ENCODE measurements around the gene DNAJC24. TPM values are rescaled to one million over a fixed set of nuclear protein-coding genes. Genes with fewer than 3 reads are reported as not detected.
"Not testable (repeated sequence)": the region's sequence is repeated elsewhere in the genome, so short reads cannot be mapped to it uniquely, and the experiment has no call there.

The DNAJC24 gene, protein sequence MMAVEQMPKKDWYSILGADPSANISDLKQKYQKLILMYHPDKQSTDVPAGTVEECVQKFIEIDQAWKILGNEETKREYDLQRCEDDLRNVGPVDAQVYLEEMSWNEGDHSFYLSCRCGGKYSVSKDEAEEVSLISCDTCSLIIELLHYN
- 11.5 TPM for total RNA-seq

DNA sequence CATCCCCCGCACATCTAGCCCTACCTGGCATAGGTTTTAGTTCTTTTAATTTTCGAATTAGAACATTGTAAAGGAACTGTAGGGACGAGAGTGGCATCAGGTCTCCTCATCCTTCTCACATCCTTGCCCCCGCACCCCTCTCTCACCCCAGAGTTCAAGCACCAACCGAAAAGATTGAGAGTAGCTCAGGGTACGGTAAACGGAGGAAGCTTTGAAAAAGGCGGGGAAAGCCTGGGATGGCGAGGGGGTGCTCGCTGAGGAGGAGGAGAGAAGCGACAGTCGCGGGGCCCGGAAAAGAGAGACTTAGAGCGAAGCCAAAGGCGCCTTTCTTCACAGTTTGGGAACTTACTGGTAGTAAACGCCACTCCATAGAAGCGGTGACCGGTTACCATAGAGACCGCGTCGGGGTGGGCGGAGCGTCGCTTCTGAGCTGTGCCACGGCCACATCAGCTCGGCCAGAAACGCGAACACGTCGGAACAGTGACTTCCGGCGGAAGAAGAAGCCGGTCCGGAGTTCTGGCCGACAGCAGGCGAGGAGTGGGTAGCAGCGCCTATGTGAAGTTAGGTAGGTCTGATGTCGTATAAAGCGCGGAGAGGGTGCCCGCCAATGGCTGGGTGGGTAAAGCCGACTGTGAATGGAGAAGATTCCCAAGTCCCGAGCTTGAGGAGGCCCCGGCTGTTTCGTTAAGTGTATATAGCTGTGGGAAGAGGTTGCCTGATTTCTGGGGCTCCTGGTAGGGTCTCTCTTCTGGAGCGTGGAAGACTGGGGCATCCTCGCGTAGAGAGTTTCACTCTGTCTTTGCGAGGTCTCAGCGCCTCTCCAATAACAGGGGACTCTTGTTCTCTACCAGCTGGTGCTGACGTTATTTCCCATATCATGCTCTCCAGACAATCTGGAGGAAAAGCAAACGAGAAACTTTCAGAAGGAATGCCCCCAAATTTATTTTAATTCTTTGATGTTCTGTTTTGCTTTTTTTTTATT is at the start of gene DNAJC24, which contains the start of gene DCDC1:
DNAJC24 (plus strand) TSS at position 513 of the 982 bp plus-strand sequence. CDS start 889 bp downstream, outside the sequence.
DCDC1 (minus strand) TSS at position 392 of the 982 bp plus-strand sequence. CDS start 41,459 bp downstream, outside the sequence.
- Histone ChIP-seq H3K9ac (ENCODE audit: low read depth in 1 of 3, low read length in 3 of 3) (peak within 1 kb of the TSS; percentile 88 to 93 (median 90)), H3K4me3 (ENCODE audit: low read length in 3 of 3) (peak within 1 kb of the TSS; percentile 81 to 97 (median 91)), H3K4me1 (ENCODE audit: control insufficient read depth in 3 of 3, insufficient read depth in 3 of 3, low read length in 3 of 3) (peaks cover 6 to 7% (median 7%) of the 10 kb centered on the region in 3 donors), H3K27ac (ENCODE audit: low read depth, low read length) (peak within 1 kb of the TSS; percentile 66), H3K36me3 (ENCODE audit: control insufficient read depth in 3 of 3, insufficient read depth in 3 of 3, low read length in 3 of 3) (peaks cover 0 to 4% (median 0%) of the 10 kb centered on the region in 3 donors), H3K9me3 (ENCODE audit: control insufficient read depth in 3 of 3, low read length in 3 of 3) (no peaks in the 10 kb centered on the region), H3K27me3 (ENCODE audit: control insufficient read depth in 3 of 3, insufficient read depth in 3 of 3, low read length in 3 of 3) (no peaks in the 10 kb centered on the region)

DNA sequence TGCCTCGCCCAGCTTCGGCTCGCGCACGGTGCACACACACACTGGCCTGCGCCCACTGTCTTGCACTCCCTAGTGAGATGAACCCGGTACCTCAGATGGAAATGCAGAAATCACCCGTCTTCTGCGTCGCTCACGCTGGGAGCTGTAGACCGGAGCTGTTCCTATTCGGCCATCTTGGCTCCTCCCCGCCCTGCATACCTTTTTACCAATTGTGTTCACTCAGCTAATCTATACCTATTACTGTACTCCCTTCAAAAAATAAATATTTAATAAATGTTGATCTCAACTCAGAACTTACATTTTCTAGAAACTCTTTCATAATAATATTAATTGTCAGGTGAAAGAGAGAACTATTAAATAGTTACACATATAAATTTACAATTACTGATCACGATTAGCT is 48.2 kb upstream of the DNAJC24 start:
- not testable (repeated sequence) for H3K9ac ChIP-seq (ENCODE audit: low read depth in 1 of 3, low read length in 3 of 3); H3K9me3 ChIP-seq (ENCODE audit: control insufficient read depth in 3 of 3, low read length in 3 of 3); H3K36me3 ChIP-seq (ENCODE audit: control insufficient read depth in 3 of 3, insufficient read depth in 3 of 3, low read length in 3 of 3); H3K4me3 ChIP-seq (ENCODE audit: low read length in 3 of 3); H3K4me1 ChIP-seq (ENCODE audit: control insufficient read depth in 3 of 3, insufficient read depth in 3 of 3, low read length in 3 of 3); H3K27me3 ChIP-seq (ENCODE audit: control insufficient read depth in 3 of 3, insufficient read depth in 3 of 3, low read length in 3 of 3); H3K27ac ChIP-seq (ENCODE audit: low read depth, low read length)

DNA sequence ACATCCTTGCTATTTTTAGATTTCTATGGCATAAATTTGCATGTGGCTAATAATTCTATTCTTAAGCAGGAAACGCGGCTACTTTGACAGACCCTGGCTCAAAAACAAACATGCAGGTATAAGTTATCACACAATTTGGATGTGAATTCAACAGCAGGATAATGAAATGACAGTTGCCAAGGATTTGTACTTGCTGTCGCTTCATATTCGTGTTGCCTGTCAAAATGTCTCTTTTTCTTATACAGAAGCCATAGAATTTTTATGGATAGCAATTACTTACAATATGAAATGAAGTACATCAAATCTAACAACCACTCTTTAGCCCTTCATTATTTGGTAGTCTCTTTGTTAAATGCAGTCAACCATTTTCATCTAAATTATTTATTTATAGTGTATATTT is 46.5 kb upstream of the DNAJC24 start:
- H3K4me3 ChIP-seq (ENCODE audit: low read length in 3 of 3): no peak overlapping the region
- H3K27ac ChIP-seq (ENCODE audit: low read depth, low read length): no peak overlapping the region
- no peak overlapping the region for H3K9ac ChIP-seq (ENCODE audit: low read depth in 1 of 3, low read length in 3 of 3)
- H3K9me3 ChIP-seq (ENCODE audit: control insufficient read depth in 3 of 3, low read length in 3 of 3): no peaks in the 10 kb centered on the region
- no peaks in the 10 kb centered on the region for H3K27me3 ChIP-seq (ENCODE audit: control insufficient read depth in 3 of 3, insufficient read depth in 3 of 3, low read length in 3 of 3)
- no peaks in the 10 kb centered on the region for H3K36me3 ChIP-seq (ENCODE audit: control insufficient read depth in 3 of 3, insufficient read depth in 3 of 3, low read length in 3 of 3)
- no peaks in the 10 kb centered on the region for H3K4me1 ChIP-seq (ENCODE audit: control insufficient read depth in 3 of 3, insufficient read depth in 3 of 3, low read length in 3 of 3)

DNA sequence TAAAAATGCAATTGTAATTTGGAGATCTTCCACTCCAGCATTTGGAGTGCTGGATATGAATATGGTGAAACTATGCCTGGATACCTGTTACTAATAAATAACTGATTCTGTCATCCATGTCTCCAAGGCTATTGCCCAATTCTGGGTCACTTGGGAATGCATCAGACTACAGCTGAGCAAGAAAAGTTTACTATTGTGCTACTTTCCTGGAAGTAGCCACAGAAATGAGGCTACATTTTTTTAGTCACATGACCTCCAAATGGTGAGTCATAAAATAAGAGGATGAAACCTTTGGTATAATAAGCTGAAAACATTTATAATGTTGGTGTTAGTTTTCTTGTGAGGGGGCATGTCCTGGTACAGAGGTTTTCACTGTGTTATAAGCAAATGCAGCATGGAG is 44.5 kb upstream of the DNAJC24 start:
- Histone ChIP-seq H3K4me1 (ENCODE audit: control insufficient read depth in 3 of 3, insufficient read depth in 3 of 3, low read length in 3 of 3) (no peaks in the 10 kb centered on the region), H3K27ac (ENCODE audit: low read depth, low read length) (no peak overlapping the region), H3K36me3 (ENCODE audit: control insufficient read depth in 3 of 3, insufficient read depth in 3 of 3, low read length in 3 of 3) (no peaks in the 10 kb centered on the region), H3K4me3 (ENCODE audit: low read length in 3 of 3) (no peak overlapping the region), H3K9ac (ENCODE audit: low read depth in 1 of 3, low read length in 3 of 3) (no peak overlapping the region), H3K9me3 (ENCODE audit: control insufficient read depth in 3 of 3, low read length in 3 of 3) (no peaks in the 10 kb centered on the region), H3K27me3 (ENCODE audit: control insufficient read depth in 3 of 3, insufficient read depth in 3 of 3, low read length in 3 of 3) (no peaks in the 10 kb centered on the region)

DNA sequence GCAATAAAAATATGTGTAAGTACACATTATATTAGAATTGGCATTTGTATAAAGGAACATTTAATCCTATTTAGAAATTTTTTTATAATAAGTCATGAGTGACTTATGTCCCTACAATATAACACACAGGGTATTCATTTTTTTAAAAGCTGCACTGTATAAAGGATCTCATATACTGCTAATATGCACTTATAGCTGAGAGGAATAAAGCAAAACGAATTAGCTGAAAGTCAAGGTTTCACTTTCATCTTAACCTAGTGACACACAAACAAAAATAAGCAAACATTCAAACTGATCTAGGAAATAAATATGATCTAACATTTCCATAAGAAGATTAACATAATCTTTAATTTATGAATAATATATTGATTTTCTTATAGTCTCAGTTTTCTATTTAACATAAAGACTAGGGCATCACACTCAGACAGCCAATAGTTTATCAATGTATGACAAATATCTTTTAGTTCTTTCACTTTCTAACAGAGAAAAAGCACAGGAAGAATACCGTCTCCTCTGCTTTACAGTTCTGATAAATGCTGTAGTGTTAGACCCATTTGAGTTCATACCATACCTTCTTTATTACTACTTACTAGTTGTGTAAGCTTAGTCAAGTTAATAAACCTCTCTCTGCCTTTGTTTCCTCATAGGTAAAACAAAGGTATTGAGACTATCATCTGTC is 43.1 kb upstream of the DNAJC24 start:
- Histone ChIP-seq H3K36me3 (ENCODE audit: control insufficient read depth in 3 of 3, insufficient read depth in 3 of 3, low read length in 3 of 3) (no peaks in the 10 kb centered on the region), H3K4me1 (ENCODE audit: control insufficient read depth in 3 of 3, insufficient read depth in 3 of 3, low read length in 3 of 3) (no peaks in the 10 kb centered on the region), H3K27ac (ENCODE audit: low read depth, low read length) (no peak overlapping the region), H3K4me3 (ENCODE audit: low read length in 3 of 3) (no peak overlapping the region), H3K9ac (ENCODE audit: low read depth in 1 of 3, low read length in 3 of 3) (no peak overlapping the region), H3K9me3 (ENCODE audit: control insufficient read depth in 3 of 3, low read length in 3 of 3) (no peaks in the 10 kb centered on the region), H3K27me3 (ENCODE audit: control insufficient read depth in 3 of 3, insufficient read depth in 3 of 3, low read length in 3 of 3) (no peaks in the 10 kb centered on the region)

DNA sequence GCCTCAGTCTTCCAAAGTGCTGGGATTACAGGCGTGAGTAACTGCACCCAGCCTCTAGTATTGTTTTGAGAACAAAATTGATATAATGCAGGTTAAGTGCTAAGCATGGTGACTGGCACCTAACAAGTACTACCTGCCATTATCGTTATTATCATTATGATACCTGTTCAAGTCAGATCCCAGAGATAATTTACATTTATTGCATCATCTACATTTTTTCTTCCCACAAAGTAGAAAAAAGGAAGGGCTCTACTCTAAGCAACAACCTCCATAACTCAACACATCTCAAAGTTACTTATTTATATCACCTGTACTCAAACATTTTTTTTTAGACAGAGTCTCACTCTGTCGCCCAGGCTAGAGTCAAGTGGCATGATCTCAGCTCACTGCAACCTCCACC is 42.2 kb upstream of the DNAJC24 start:
- H3K27ac ChIP-seq (ENCODE audit: low read depth, low read length): no peak overlapping the region
- H3K36me3 ChIP-seq (ENCODE audit: control insufficient read depth in 3 of 3, insufficient read depth in 3 of 3, low read length in 3 of 3): no peaks in the 10 kb centered on the region
- H3K4me1 ChIP-seq (ENCODE audit: control insufficient read depth in 3 of 3, insufficient read depth in 3 of 3, low read length in 3 of 3): no peaks in the 10 kb centered on the region
- no peaks in the 10 kb centered on the region for H3K9me3 ChIP-seq (ENCODE audit: control insufficient read depth in 3 of 3, low read length in 3 of 3)
- no peak overlapping the region for H3K4me3 ChIP-seq (ENCODE audit: low read length in 3 of 3)
- no peaks in the 10 kb centered on the region for H3K27me3 ChIP-seq (ENCODE audit: control insufficient read depth in 3 of 3, insufficient read depth in 3 of 3, low read length in 3 of 3)
- no peak overlapping the region for H3K9ac ChIP-seq (ENCODE audit: low read depth in 1 of 3, low read length in 3 of 3)

DNA sequence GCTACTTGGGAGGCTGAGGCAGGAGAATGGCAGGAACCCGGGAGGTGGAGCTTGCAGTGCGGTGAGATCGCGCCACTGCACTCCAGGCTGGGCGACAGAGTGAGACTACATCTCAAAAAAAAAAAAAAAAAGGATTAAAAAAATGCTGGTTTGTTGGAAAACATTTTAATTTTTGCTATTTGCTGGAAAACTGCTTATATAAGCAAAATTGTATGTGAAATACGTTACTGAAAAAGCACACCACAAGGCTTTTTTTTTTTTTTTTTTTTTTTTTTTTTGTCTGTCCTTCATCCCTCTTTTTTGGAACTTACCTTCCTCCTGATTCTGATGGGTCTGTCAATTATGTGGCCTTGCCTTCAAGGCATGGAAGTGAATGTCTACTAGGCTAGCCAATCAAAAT is 41.0 kb upstream of the DNAJC24 start:
- Histone ChIP-seq H3K9ac (ENCODE audit: low read depth in 1 of 3, low read length in 3 of 3) (no peak overlapping the region), H3K27ac (ENCODE audit: low read depth, low read length) (no peak overlapping the region), H3K4me1 (ENCODE audit: control insufficient read depth in 3 of 3, insufficient read depth in 3 of 3, low read length in 3 of 3) (no peaks in the 10 kb centered on the region), H3K4me3 (ENCODE audit: low read length in 3 of 3) (no peak overlapping the region), H3K27me3 (ENCODE audit: control insufficient read depth in 3 of 3, insufficient read depth in 3 of 3, low read length in 3 of 3) (no peaks in the 10 kb centered on the region), H3K36me3 (ENCODE audit: control insufficient read depth in 3 of 3, insufficient read depth in 3 of 3, low read length in 3 of 3) (no peaks in the 10 kb centered on the region), H3K9me3 (ENCODE audit: control insufficient read depth in 3 of 3, low read length in 3 of 3) (no peaks in the 10 kb centered on the region)

DNA sequence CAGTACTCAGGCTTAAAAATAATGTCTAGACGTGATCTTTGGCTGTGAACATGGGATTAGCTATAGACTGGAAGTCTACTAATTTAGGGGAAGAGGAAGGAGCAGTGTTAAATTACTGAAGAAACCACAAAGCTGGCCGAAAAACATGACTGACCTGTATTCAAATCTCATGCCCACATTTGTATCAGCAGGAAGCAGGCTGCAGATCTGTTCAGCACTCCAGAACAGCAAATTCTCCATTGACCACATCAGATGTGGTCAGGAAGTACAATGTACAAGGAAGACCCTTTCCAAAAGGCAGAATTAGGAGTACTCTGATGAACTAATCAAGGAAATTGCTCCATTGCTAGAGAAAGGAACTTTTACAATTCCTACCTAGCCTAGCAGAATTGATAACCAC is 31.9 kb upstream of the DNAJC24 start:
- Histone ChIP-seq H3K36me3 (ENCODE audit: control insufficient read depth in 3 of 3, insufficient read depth in 3 of 3, low read length in 3 of 3) (no peaks in the 10 kb centered on the region), H3K27me3 (ENCODE audit: control insufficient read depth in 3 of 3, insufficient read depth in 3 of 3, low read length in 3 of 3) (no peaks in the 10 kb centered on the region), H3K4me1 (ENCODE audit: control insufficient read depth in 3 of 3, insufficient read depth in 3 of 3, low read length in 3 of 3) (no peaks in the 10 kb centered on the region), H3K9ac (ENCODE audit: low read depth in 1 of 3, low read length in 3 of 3) (no peak overlapping the region), H3K9me3 (ENCODE audit: control insufficient read depth in 3 of 3, low read length in 3 of 3) (no peaks in the 10 kb centered on the region), H3K27ac (ENCODE audit: low read depth, low read length) (no peak overlapping the region), H3K4me3 (ENCODE audit: low read length in 3 of 3) (no peak overlapping the region)

DNA sequence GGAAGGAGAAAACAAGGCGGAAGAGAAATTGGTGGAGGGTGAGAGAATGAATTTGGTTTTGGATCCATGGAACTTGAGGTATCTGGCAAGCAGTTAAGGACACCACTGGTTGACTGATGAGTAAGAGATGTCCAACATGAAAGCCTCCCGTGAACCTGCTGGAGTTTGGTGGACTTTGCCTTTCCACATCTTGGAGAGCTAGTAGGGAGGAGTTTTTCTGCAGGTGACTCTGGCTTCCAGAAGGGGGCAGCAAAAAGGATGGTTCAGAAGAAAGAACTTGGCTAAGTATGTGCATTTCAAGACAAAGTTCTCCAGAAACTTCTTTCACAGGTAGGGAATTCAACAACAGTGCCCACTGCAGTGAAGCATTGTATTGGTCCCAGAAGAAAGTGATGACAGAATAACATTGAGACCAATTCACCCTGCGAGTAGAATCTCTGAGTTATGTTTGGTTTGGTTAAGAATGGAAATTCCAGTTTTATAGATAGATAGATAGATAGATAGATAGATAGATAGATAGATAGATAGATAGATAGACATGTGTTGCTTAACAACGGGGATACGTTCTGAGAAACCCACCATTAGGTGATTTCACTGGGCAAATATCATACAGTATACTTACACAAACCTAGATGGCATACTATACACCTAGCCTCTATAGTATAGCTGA is 28.6 kb upstream of the DNAJC24 start:
- Histone ChIP-seq H3K27ac (ENCODE audit: low read depth, low read length) (no peak overlapping the region), H3K4me1 (ENCODE audit: control insufficient read depth in 3 of 3, insufficient read depth in 3 of 3, low read length in 3 of 3) (no peaks in the 10 kb centered on the region), H3K4me3 (ENCODE audit: low read length in 3 of 3) (no peak overlapping the region), H3K27me3 (ENCODE audit: control insufficient read depth in 3 of 3, insufficient read depth in 3 of 3, low read length in 3 of 3) (no peaks in the 10 kb centered on the region), H3K9me3 (ENCODE audit: control insufficient read depth in 3 of 3, low read length in 3 of 3) (no peaks in the 10 kb centered on the region), H3K9ac (ENCODE audit: low read depth in 1 of 3, low read length in 3 of 3) (no peak overlapping the region), H3K36me3 (ENCODE audit: control insufficient read depth in 3 of 3, insufficient read depth in 3 of 3, low read length in 3 of 3) (no peaks in the 10 kb centered on the region)
